CD4-positive, alpha-beta T cell treated with Interleukin-4 for 1 hour (primary cell): ENCODE results near the gene NOL4.

Source experiments
- DNase-seq, 2 donors: peaks; one replicate each; pipeline ENCODE4 v3.0.0-alpha.2; 2020 to 2022

The NOL4 gene

GRCh38 chr18:34189656-34190435, 34.9 kb downstream of the NOL4 start:
- DNase-seq = no peak
